Stimulated activated naive CD8-positive, alpha-beta T cell treated with anti-CD3 and anti-CD28 coated beads, Interleukin-15, amount 100 ng/mL, for 72 hours (primary cell): ENCODE data around the gene C1QL2.

Source experiments
- ATAC-seq: fragments of 150-1000 bp; cut with Tn5 transposase; 2 replicates; pipeline ENCODE4 v1.10.0; 2021; ENCODE audit warnings: mild to moderate bottlenecking, moderate library complexity
- DNase-seq, 2 donors: peaks; one replicate each; pipeline ENCODE4 v3.0.0; 2021 to 2022
- H3K27ac Mint-ChIP-seq, 2 donors: one replicate each; pipeline ENCODE4 v1.8.0; 2022; ENCODE audit warnings: mild to moderate bottlenecking in 2 of 2, mixed read lengths in 2 of 2, moderate library complexity in 2 of 2
- H3K27me3 Mint-ChIP-seq: one replicate; pipeline ENCODE4 v1.8.0; 2022; ENCODE audit warnings: mixed read lengths
- H3K4me1 Mint-ChIP-seq: one replicate; pipeline ENCODE4 v1.8.0; 2022; ENCODE audit warnings: mild to moderate bottlenecking, mixed read lengths
- H3K4me3 Mint-ChIP-seq, 2 donors: one replicate each; pipeline ENCODE4 v1.8.0; 2022; ENCODE audit warnings: mild to moderate bottlenecking in 2 of 2, mixed read lengths in 2 of 2, moderate library complexity in 1 of 2
- H3K9me3 Mint-ChIP-seq, 2 donors: one replicate each; pipeline ENCODE4 v1.8.0; 2022; ENCODE audit warnings: mixed read lengths in 2 of 2

The C1QL2 gene

GRCh38 chr2:119158563-119159347, at the start of gene C1QL2:
Gene C1QL2, minus strand, starts transcription at chr2:119158751. Its CDS starts 482 bp downstream, at chr2:119158269.
- ATAC-seq: no peak
- H3K4me1 Mint-ChIP-seq: peaks cover 7% of the 10 kb centered on the region
- no peak within 1 kb of the TSS for H3K4me3 Mint-ChIP-seq
- DNase-seq: no peak
- H3K27me3 Mint-ChIP-seq: peaks cover 76% of the 10 kb centered on the region
- H3K9me3 Mint-ChIP-seq: no peaks in the 10 kb centered on the region
- no peak within 1 kb of the TSS for H3K27ac Mint-ChIP-seq

- no peak overlapping the region for H3K4me3 Mint-ChIP-seq
Measured at GRCh38 chr2:119207447-119207846, 48.9 kb upstream of the C1QL2 start.

GRCh38 chr2:119206201-119206600, 47.6 kb upstream of the C1QL2 start:
- DNase-seq: no peak
- no peak for ATAC-seq
- H3K27me3 Mint-ChIP-seq: peaks cover 19% of the 10 kb centered on the region
- peak overlapping the region in 1 of 2 donors; percentile 48 for H3K27ac Mint-ChIP-seq
- no peak overlapping the region for H3K4me3 Mint-ChIP-seq
- no peaks in the 10 kb centered on the region for H3K4me1 Mint-ChIP-seq
- H3K9me3 Mint-ChIP-seq: no peaks in the 10 kb centered on the region

More at GRCh38 chr2:119207447-119207846, 48.9 kb upstream of the C1QL2 start:
- Mint-ChIP-seq H3K4me1 (no peaks in the 10 kb centered on the region), H3K27me3 (peaks cover 24% of the 10 kb centered on the region), H3K27ac (no peak overlapping the region), H3K9me3 (no peaks in the 10 kb centered on the region)
- no peak for DNase-seq
- no peak for ATAC-seq

- no peak overlapping the region for H3K27ac Mint-ChIP-seq
- ATAC-seq: no peak
Measured at GRCh38 chr2:119205001-119205706, 46.6 kb upstream of the C1QL2 start.

GRCh38 chr2:119204525-119204924, 46.0 kb upstream of the C1QL2 start:
- Mint-ChIP-seq H3K4me3 (no peak overlapping the region), H3K4me1 (no peaks in the 10 kb centered on the region), H3K9me3 (no peaks in the 10 kb centered on the region), H3K27me3 (peaks cover 11% of the 10 kb centered on the region), H3K27ac (no peak overlapping the region)
- DNase-seq (no peak), ATAC-seq (peak; percentile 34)

More at GRCh38 chr2:119205001-119205706, 46.6 kb upstream of the C1QL2 start:
- no peak for DNase-seq
- H3K27me3 Mint-ChIP-seq: peaks cover 14% of the 10 kb centered on the region
- H3K4me3 Mint-ChIP-seq: no peak overlapping the region
- H3K4me1 Mint-ChIP-seq: no peaks in the 10 kb centered on the region
- no peaks in the 10 kb centered on the region for H3K9me3 Mint-ChIP-seq

GRCh38 chr2:119202610-119203310, 44.2 kb upstream of the C1QL2 start:
- Mint-ChIP-seq H3K9me3 (no peaks in the 10 kb centered on the region), H3K27ac (peak overlapping the region in 1 of 2 donors; percentile 4)

GRCh38 chr2:119201815-119202214, 43.3 kb upstream of the C1QL2 start:
- ATAC-seq (no peak), DNase-seq (no peak)
- Mint-ChIP-seq H3K9me3 (no peaks in the 10 kb centered on the region), H3K4me1 (no peaks in the 10 kb centered on the region), H3K27ac (no peak overlapping the region), H3K4me3 (no peak overlapping the region), H3K27me3 (peaks cover 13% of the 10 kb centered on the region)

More at GRCh38 chr2:119202610-119203310, 44.2 kb upstream of the C1QL2 start:
- H3K4me1 Mint-ChIP-seq: no peaks in the 10 kb centered on the region
- DNase-seq (no peak), ATAC-seq (no peak)
- H3K27me3 Mint-ChIP-seq: peaks cover 13% of the 10 kb centered on the region
- H3K4me3 Mint-ChIP-seq: no peak overlapping the region

- H3K27ac Mint-ChIP-seq: no peak overlapping the region
- H3K4me3 Mint-ChIP-seq: no peak overlapping the region
- no peaks in the 10 kb centered on the region for H3K9me3 Mint-ChIP-seq
- H3K4me1 Mint-ChIP-seq: no peaks in the 10 kb centered on the region
- DNase-seq (no peak), ATAC-seq (no peak)
- peaks cover 36% of the 10 kb centered on the region for H3K27me3 Mint-ChIP-seq
Measured at GRCh38 chr2:119198240-119198840, 39.8 kb upstream of the C1QL2 start.

- ATAC-seq (no peak), DNase-seq (no peak)
- Mint-ChIP-seq H3K4me3 (no peak overlapping the region), H3K27ac (no peak overlapping the region), H3K4me1 (no peaks in the 10 kb centered on the region), H3K27me3 (peaks cover 42% of the 10 kb centered on the region), H3K9me3 (no peaks in the 10 kb centered on the region)
Measured at GRCh38 chr2:119197529-119198239, 39.1 kb upstream of the C1QL2 start.

GRCh38 chr2:119197126-119197405, 38.5 kb upstream of the C1QL2 start:
- DNase-seq: no peak
- H3K9me3 Mint-ChIP-seq: no peaks in the 10 kb centered on the region
- no peak overlapping the region for H3K4me3 Mint-ChIP-seq

GRCh38 chr2:119196301-119197125, 38.0 kb upstream of the C1QL2 start:
- DNase-seq (no peak), ATAC-seq (no peak)
- no peaks in the 10 kb centered on the region for H3K9me3 Mint-ChIP-seq
- peaks cover 43% of the 10 kb centered on the region for H3K27me3 Mint-ChIP-seq
- no peak overlapping the region for H3K27ac Mint-ChIP-seq
- no peaks in the 10 kb centered on the region for H3K4me1 Mint-ChIP-seq
- H3K4me3 Mint-ChIP-seq: no peak overlapping the region

More at GRCh38 chr2:119197126-119197405, 38.5 kb upstream of the C1QL2 start:
- ATAC-seq: no peak
- H3K27ac Mint-ChIP-seq: no peak overlapping the region
- H3K27me3 Mint-ChIP-seq: peaks cover 43% of the 10 kb centered on the region
- H3K4me1 Mint-ChIP-seq: no peaks in the 10 kb centered on the region

- H3K9me3 Mint-ChIP-seq: no peaks in the 10 kb centered on the region
- no peak overlapping the region for H3K4me3 Mint-ChIP-seq
- no peak overlapping the region for H3K27ac Mint-ChIP-seq
- no peaks in the 10 kb centered on the region for H3K4me1 Mint-ChIP-seq
- H3K27me3 Mint-ChIP-seq: peaks cover 44% of the 10 kb centered on the region
- no peak for DNase-seq
- ATAC-seq: no peak
Measured at GRCh38 chr2:119195887-119196286, 37.3 kb upstream of the C1QL2 start.

GRCh38 chr2:119195001-119195400, 36.5 kb upstream of the C1QL2 start:
- ATAC-seq: no peak

GRCh38 chr2:119192893-119193292, 34.3 kb upstream of the C1QL2 start:
- Mint-ChIP-seq H3K4me1 (no peaks in the 10 kb centered on the region), H3K27ac (no peak overlapping the region), H3K9me3 (no peaks in the 10 kb centered on the region), H3K4me3 (no peak overlapping the region), H3K27me3 (peaks cover 44% of the 10 kb centered on the region)
- DNase-seq (no peak), ATAC-seq (no peak)

More at GRCh38 chr2:119195001-119195400, 36.5 kb upstream of the C1QL2 start:
- Mint-ChIP-seq H3K4me3 (no peak overlapping the region), H3K27me3 (peaks cover 51% of the 10 kb centered on the region), H3K27ac (peak overlapping the region in 1 of 2 donors; percentile 5), H3K9me3 (no peaks in the 10 kb centered on the region), H3K4me1 (no peaks in the 10 kb centered on the region)
- no peak for DNase-seq
